MCF 10A (cell line): Measurements from ENCODE around the gene SLC22A13. TPM values are rescaled to one million over a fixed set of nuclear protein-coding genes. Genes with fewer than 3 reads are reported as not detected.
A peak's percentile ranks its signal among the peaks of the same experiment; 100 is the strongest.

Source experiments
- BruUV-seq: library from RNA; stranded (reverse); fragments of 400-500 nt; replicated peaks from 2 replicates; lab custom pipeline; 2021; lab: Mats Ljungman, UMichigan
- CTCF ChIA-PET: fragments of 300-600 bp; sonication (Branson Sonifier 250); formaldehyde crosslinking; extraction: SDS; loops from one replicate; lab custom pipeline; 2021; ENCODE audit warnings: antibody characterized with exemption, inconsistent platforms; lab: Yijun Ruan, JAX
- POLR2A ChIA-PET: fragments of 300-600, 350-650 bp; sonication (Branson Sonifier 250); formaldehyde crosslinking; extraction: SDS; loops from one replicate; lab custom pipeline; 2020; ENCODE audit warnings: antibody characterized with exemption, inconsistent platforms; lab: Yijun Ruan, JAX
- DNase-seq: peaks from one replicate; pipeline ENCODE4 v3.0.0-alpha.2; 2018; ENCODE audit not compliant: unreplicated experiment
- H3K27ac Mint-ChIP-seq: one replicate; pipeline ENCODE4 v1.8.0; 2022; ENCODE audit warnings: mild to moderate bottlenecking, low read depth, mixed read lengths; ENCODE audit not compliant: unreplicated experiment
- H3K27me3 Mint-ChIP-seq: one replicate; pipeline ENCODE4 v1.8.0; 2022; ENCODE audit warnings: mixed read lengths; ENCODE audit not compliant: insufficient read depth, unreplicated experiment
- H3K36me3 Mint-ChIP-seq: one replicate; pipeline ENCODE4 v1.8.0; 2022; ENCODE audit warnings: mild to moderate bottlenecking, moderate library complexity, mixed read lengths; ENCODE audit not compliant: insufficient read depth, unreplicated experiment
- H3K4me1 Mint-ChIP-seq: one replicate; pipeline ENCODE4 v1.8.0; 2022; ENCODE audit warnings: mixed read lengths; ENCODE audit not compliant: insufficient read depth, unreplicated experiment
- H3K4me3 Mint-ChIP-seq: one replicate; pipeline ENCODE4 v1.8.0; 2022; ENCODE audit warnings: mild to moderate bottlenecking, moderate library complexity, mixed read lengths; ENCODE audit not compliant: unreplicated experiment
- H3K9me3 Mint-ChIP-seq: one replicate; pipeline ENCODE4 v1.8.0; 2022; ENCODE audit warnings: mixed read lengths; ENCODE audit not compliant: unreplicated experiment
- intact Hi-C: fragments of 100-400 bp; cut with micrococcal nuclease; formaldehyde crosslinking; loops from 2 replicates; pipeline ENCODE4 v1.14.1; 2022
- total RNA-seq: library from RNA; stranded (reverse); gene quantifications from 2 replicates; pipeline ENCODE4 v1.2.3, GENCODE V29; 2022
- TF ChIP-seq, protein P1 (sequence below): fragments of 200-600 bp; IDR thresholded peaks from one replicate; pipeline ENCODE4 v1.8.0; 2022; ENCODE audit warnings: antibody characterized with exemption, mild to moderate bottlenecking; ENCODE audit not compliant: unreplicated experiment

Gene SLC22A13
- total RNA-seq, 1 experiment from 2014 or later = 1.9 TPM

- no peaks in the 10 kb centered on the region for H3K27me3 Mint-ChIP-seq
- H3K9me3 Mint-ChIP-seq = no peaks in the 10 kb centered on the region
- H3K36me3 Mint-ChIP-seq = peaks cover 39% of the 10 kb centered on the region
- TF ChIP-seq, protein P1, sequence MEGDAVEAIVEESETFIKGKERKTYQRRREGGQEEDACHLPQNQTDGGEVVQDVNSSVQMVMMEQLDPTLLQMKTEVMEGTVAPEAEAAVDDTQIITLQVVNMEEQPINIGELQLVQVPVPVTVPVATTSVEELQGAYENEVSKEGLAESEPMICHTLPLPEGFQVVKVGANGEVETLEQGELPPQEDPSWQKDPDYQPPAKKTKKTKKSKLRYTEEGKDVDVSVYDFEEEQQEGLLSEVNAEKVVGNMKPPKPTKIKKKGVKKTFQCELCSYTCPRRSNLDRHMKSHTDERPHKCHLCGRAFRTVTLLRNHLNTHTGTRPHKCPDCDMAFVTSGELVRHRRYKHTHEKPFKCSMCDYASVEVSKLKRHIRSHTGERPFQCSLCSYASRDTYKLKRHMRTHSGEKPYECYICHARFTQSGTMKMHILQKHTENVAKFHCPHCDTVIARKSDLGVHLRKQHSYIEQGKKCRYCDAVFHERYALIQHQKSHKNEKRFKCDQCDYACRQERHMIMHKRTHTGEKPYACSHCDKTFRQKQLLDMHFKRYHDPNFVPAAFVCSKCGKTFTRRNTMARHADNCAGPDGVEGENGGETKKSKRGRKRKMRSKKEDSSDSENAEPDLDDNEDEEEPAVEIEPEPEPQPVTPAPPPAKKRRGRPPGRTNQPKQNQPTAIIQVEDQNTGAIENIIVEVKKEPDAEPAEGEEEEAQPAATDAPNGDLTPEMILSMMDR = no peak
- BruUV-seq = no TSS peak
- intact Hi-C loops = loop anchor here (5.0 kb wide), 1 partner anchor 91 kb away; the partner anchor contains the start of genes ACAA1 and MYD88
- H3K4me1 Mint-ChIP-seq = peaks cover 19% of the 10 kb centered on the region
- ChIA-PET POLR2A (interaction anchor here (1.3 to 4.1 kb wide), 2 partner anchors 20 to 62 kb away, joined by 9 to 25 read pairs; partner anchors contain the start of gene OXSR1), CTCF (interaction anchor here (0.7 to 1.2 kb wide), 2 partner anchors 24 to 51 kb away, joined by 3 to 4 read pairs; no protein-coding TSS in a partner anchor)
- peak overlapping the region; percentile 32 for H3K4me3 Mint-ChIP-seq
- DNase-seq = peak; percentile 36
- peak overlapping the region; percentile 93 for H3K27ac Mint-ChIP-seq
Measured at GRCh38 chr3:38227989-38228388, 37.6 kb upstream of the SLC22A13 start.

DNA sequence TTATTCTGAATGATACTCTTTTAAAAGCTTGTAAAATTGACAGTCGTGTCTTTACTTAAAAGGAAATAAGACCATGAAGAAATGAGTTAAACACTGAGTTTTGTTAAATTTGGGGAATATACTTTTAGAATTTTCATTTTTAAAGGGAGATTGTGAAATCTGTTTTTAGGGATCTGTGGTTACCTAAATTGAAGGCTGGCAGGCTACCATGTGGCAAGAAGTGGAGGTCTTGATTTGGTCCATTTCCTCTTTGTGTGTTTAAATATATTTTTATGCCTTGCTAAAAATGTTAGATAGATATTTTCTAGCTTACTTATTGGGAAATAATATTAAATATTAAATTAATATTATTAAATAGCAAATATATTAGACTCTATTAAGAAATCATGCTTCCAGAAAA is 36.6 kb upstream of the SLC22A13 start:
- Mint-ChIP-seq H3K9me3 (no peaks in the 10 kb centered on the region), H3K27ac (no peak overlapping the region), H3K4me3 (no peak overlapping the region), H3K36me3 (peaks cover 35% of the 10 kb centered on the region), H3K4me1 (peaks cover 19% of the 10 kb centered on the region), H3K27me3 (no peaks in the 10 kb centered on the region)
- TF ChIP-seq, protein P1 = no peak
- BruUV-seq = no TSS peak
- CTCF ChIA-PET = interaction anchor here (1.2 kb wide), 1 partner anchor 11 kb away, joined by 4 read pairs; no protein-coding TSS in a partner anchor
- POLR2A ChIA-PET = interaction anchor here (0.8 to 4.1 kb wide), 3 partner anchors 17 to 92 kb away, joined by 3 to 25 read pairs (median 3); partner anchors contain the start of genes ACAA1 and OXSR1
- DNase-seq = no peak
- intact Hi-C loops = loop anchor here (5.0 kb wide), 1 partner anchor 92 kb away; the partner anchor contains the start of genes ACAA1 and MYD88

DNA sequence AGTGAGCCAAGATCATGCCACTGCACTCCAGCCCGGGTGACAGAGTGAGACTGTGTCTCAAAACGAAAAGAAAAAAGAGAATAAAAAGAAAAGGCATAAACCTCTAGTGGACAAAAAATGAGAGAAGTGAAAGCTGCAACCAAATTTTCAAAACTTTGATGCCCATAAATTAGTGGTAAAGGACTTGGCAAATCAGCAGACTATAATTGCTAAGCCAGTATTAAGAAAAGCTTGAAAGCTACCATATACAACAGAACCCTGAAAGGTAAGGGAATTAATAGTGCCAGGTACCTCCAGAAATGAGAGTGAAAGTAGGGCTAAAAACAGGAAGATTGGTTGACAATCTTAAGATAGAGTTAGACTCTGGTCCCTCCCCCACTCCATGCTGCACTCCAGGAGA is 32.9 kb upstream of the SLC22A13 start:
- Mint-ChIP-seq H3K27me3 (no peaks in the 10 kb centered on the region), H3K4me1 (peaks cover 8% of the 10 kb centered on the region), H3K36me3 (peaks cover 49% of the 10 kb centered on the region), H3K27ac (no peak overlapping the region), H3K9me3 (no peaks in the 10 kb centered on the region), H3K4me3 (no peak overlapping the region)
- no peak for DNase-seq
- intact Hi-C loops = no loop called here
- POLR2A ChIA-PET = interaction anchor here (1.0 to 2.1 kb wide), 2 partner anchors 9 to 10 kb away, joined by 4 read pairs; no protein-coding TSS in a partner anchor
- TF ChIP-seq, protein P1 = no peak
- no TSS peak for BruUV-seq
- CTCF ChIA-PET = interaction anchor here (0.7 to 2.3 kb wide), 2 partner anchors 8 to 14 kb away, joined by 3 to 9 read pairs; no protein-coding TSS in a partner anchor

GRCh38 chr3:38235466-38235865 is 30.1 kb upstream of the SLC22A13 start:
- CTCF ChIA-PET = interaction anchor here (0.6 to 2.8 kb wide), 3 partner anchors 36 to 1171 kb away, joined by 3 to 10 read pairs (median 3); no protein-coding TSS in a partner anchor
- H3K36me3 Mint-ChIP-seq = peaks cover 77% of the 10 kb centered on the region
- POLR2A ChIA-PET = interaction anchor here (0.8 kb wide), 1 partner anchor 12 kb away, joined by 3 read pairs; no protein-coding TSS in a partner anchor
- no peaks in the 10 kb centered on the region for H3K9me3 Mint-ChIP-seq
- TF ChIP-seq, protein P1 = no peak
- intact Hi-C loops = no loop called here
- no peak overlapping the region for H3K4me3 Mint-ChIP-seq
- no peak overlapping the region for H3K27ac Mint-ChIP-seq
- H3K4me1 Mint-ChIP-seq = no peaks in the 10 kb centered on the region
- H3K27me3 Mint-ChIP-seq = no peaks in the 10 kb centered on the region
- no peak for DNase-seq
- no TSS peak for BruUV-seq
